Frontal cortex (tissue), 4 donors: ENCODE results near the gene RBPJ. TPM values are rescaled to one million over a fixed set of nuclear protein-coding genes. Genes with fewer than 3 reads are reported as not detected.
A peak's percentile ranks its signal among the peaks of the same experiment; 100 is the strongest.
"Not testable (repeated sequence)": the region's sequence is repeated elsewhere in the genome, so short reads cannot be mapped to it uniquely, and the experiment has no call there.

Experiments
- DNase-seq, 2 donors: peaks; one replicate each; pipeline ENCODE4 v3.0.0; 2012; ENCODE audit warnings: low spot score in 2 of 2
- FAIRE-seq: peaks from 2 replicates; lab custom pipeline; 2012; peaks lifted over from hg19 to GRCh38; lab: Jason Lieb, UNC
- total RNA-seq: library from RNA; depleted of rRNA; stranded (reverse); fragments of >200 nt; gene quantifications from one replicate; pipeline ENCODE4 v1.2.3, GENCODE V29; 2014
- donor health status: control.
- donor health status: control.
- donor health status: control.

Gene RBPJ
- total RNA-seq, 1 donor from 2014 or later = 77.0 TPM

DNA sequence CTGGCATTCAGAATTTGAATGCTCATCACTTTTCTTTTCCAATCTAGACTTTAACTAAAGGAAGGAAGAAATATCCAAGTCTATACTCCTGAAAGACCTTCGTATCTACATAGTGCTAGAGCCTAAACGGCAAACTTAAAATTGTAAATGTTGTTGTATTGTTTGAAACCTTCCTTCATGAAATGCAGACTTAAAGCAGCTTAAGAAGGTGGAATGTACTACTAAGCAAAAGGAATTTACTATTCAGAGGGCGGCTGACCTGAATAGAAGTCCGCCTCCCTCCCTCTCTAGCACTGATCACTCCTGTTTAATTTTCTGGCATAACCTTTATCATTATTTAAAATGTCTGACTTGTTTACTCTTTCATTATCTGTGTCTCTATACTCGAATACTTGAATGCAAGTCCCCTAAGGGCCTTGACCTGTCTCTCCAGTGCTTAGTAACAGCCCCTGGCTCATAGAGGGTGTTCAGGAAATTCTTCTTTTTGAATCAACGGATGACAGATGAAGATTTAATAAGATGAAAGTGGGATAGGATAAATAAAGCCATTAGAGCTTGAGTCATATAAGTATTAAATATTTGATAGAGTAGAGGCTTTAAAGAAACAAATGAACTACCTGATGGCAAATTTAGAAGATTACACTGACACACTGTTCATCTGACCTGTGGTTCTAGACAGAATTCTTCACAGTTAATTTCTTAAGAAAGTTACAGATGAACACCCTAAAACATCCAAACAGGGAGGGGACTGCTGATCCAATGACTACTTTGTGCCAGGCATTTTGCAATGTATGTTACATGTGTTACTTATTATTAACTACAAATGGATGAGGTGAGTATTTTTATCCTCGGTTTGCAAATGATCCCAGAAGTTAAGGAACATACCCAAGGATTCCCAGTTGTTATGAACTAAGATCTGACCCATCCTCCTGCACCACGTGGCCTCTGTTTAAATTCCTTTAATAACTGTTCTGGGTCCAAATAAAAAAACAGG is 20.2 kb upstream of the RBPJ start:
- DNase-seq (no peak), FAIRE-seq (no peak)

GRCh38 chr4:26302031-26302899 is 18.5 kb upstream of the RBPJ start:
- DNase-seq (no peak), FAIRE-seq (no peak)

DNA sequence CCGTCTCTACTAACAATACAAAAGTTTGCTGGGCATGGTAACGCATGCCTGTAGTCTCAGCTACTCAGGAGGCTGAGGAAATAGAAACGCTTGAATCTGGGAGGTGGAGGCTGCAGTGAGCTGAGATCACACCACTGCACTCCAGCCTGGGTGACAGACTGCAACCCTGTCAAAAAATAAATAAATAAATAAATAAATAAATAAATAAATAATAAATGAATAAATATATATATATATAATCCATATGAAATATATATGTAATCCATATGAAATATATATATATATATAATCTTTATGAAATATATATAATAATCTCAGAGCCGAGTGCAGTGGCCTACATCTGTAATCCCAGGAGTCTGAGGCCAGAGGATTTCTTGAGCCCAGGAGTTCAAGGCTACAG is 17.8 kb upstream of the RBPJ start:
- DNase-seq = no peak
- no peak for FAIRE-seq

GRCh38 chr4:26307037-26307800 is 13.6 kb upstream of the RBPJ start:
- no peak for FAIRE-seq

GRCh38 chr4:26308568-26308967 is 12.2 kb upstream of the RBPJ start:
- DNase-seq (no peak), FAIRE-seq (no peak)

More at GRCh38 chr4:26307037-26307800, 13.6 kb upstream of the RBPJ start:
- DNase-seq = no peak

- no peak for FAIRE-seq
- DNase-seq = no peak
These were observed 10.6 kb upstream of the RBPJ start for GRCh38 chr4:26310264-26310663.

DNA sequence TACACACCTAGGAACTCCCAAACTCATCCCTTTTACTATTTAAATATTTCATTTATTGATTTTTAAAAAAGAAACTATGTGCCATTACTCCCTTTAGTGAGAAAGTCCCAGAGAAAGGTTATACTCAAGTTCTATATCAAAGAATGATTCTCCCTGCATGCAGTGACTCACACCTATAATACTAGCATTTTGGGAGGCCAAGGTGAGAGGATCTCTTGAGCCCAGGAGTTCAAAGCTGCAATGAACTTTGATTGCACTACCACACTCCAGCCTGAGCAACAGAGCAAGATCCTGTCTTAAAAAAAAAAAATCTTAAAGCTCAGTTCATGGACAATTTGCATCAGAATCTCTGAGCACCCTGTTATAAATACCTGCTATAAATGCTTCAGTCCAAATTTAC is 9.2 kb upstream of the RBPJ start:
- FAIRE-seq (no peak), DNase-seq (no peak)

DNA sequence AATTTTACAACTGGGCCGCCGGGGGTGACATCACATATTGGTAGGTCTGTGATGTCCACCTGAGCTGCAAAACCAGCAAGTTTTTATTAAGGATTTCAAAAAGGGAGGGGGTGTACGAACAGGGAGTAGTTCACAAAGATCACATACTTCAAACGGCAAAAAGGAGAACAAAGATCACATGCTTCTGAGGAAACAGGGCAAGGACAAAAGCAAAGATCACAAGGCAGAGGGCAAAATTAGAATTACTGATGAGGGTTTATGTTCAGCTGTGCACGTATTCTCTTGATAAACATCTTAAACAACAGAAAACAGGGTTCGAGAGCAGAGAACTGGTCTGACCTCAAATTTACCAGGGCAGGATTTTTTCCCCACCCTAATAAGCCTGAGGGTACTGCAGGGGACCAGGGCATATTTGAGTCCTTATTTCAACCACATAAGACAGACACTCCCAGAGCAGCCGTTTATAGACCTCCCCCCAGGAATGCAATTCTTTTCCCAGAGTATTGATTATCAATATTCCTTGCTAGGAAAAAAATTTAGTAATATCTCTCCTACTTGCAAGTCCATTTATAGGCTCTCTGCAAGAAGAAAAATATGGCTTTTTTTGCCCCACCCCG is 5.4 kb upstream of the RBPJ start:
- DNase-seq, FAIRE-seq: not testable (repeated sequence)

- DNase-seq = no peak
- FAIRE-seq = no peak
These were observed 3.0 kb upstream of the RBPJ start for GRCh38 chr4:26317766-26318165.

GRCh38 chr4:26319467-26319948 is 1.3 kb upstream of the RBPJ start:
- peak; percentile 94 for DNase-seq
- no peak for FAIRE-seq

GRCh38 chr4:26319949-26320537 is 771 bp upstream of the RBPJ start:
- FAIRE-seq (no peak), DNase-seq (no peak)

DNA sequence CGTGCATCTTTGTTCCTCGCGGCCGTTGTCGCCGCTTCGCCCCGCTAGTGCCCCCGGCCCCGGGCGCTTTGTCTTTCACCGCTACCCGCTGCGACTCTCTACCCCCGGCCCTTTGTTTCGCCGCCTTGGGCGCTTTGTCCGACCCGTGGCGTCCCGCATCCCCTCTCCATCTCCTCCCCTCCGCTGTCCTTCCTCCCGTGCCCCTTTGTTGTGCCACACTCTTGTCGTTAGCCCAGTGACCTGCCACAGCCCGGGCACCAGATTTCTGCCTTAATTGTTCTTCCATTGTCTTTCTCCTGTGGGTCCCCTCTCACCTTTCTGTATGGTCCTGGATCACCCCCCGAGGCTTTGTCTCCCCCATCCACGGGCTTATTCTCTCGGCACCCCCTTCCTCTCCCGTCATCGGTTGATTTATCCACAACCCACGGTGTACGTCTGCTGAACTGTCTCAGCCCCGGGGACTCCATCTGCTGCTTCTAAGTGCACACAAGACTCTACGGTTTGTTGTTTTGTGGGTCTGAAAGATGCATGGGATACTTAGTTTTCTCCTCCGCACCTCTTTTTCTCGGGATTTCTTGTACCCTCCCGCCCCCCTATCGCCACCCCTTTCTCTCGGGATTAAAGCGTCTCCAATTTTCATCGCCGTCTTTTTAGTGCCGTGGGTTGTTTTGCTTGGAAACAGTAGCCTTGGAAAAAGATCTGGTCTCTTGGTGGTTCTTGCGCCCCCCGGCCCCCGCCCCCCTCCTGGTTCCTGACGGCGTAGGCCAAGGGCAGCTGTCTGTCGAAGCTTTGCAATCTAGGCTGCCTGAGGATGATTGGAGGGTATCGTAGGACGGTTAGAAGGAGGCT is 783 bp downstream of the RBPJ start:
- no peak for FAIRE-seq

DNA sequence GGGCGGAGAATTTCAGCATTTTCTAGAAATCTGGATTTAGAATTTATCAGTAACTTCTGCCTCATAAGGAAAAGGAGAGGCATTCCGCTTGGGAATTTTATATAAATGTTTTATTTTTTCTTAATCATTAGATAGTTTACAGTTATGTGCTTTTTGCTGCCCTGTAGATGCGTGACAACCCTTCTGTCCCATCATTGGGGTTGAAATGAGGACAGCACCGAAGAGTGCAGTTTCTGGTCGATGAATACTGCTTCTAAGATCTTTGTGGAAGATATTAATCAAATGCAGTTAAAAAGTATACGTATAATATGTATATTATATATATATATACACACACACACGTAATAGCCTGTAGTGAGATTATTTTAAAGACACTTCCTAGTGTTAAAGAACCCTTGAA is 1.5 kb downstream of the RBPJ start:
- DNase-seq (no peak), FAIRE-seq (no peak)

More for the DNA sequence above, 783 bp downstream of the RBPJ start:
- no peak for DNase-seq

- FAIRE-seq (no peak), DNase-seq (no peak)
These were observed 3.0 kb downstream of the RBPJ start for GRCh38 chr4:26323821-26324220.

DNA sequence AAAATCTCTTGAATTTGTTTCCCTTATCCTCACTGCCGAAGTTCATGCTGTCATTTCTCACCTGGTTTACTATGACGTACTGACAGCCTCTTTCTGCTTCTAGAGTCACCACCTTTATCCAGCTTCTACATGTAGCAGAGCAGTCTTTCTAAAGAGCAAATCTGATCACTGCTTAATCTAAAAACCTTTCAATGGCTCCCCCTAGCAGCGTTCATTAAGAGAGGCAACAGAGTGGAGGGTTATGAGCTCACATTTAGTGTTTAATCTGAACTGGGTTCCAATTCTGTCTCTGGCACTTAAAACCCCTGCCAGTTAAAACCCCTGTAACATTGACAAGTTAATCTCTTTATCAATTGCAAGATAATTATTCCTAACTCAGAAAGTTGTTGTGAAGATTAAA is 4.4 kb downstream of the RBPJ start:
- DNase-seq = no peak

DNA sequence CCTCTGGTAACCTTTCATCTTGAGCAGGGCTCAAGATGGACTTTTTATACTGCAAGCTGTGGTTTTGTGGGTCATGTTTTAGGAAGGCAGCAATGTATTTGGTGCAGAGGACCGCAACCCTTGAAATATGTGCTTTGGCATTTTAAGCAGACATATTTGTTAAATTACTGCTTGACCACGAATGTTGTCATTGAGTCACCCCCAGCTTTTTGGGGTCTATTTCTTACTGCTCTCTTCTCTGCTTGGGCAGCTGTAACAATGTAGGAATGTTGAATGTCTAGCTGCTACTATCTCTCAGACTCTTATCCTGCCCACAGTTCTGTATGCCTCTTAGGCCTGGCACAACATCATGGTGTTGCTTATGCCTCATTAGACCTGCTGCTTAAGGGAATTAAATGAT is 6.0 kb downstream of the RBPJ start:
- no peak for FAIRE-seq
- no peak for DNase-seq

More for the DNA sequence above, 4.4 kb downstream of the RBPJ start:
- FAIRE-seq = no peak

GRCh38 chr4:26330186-26330787 is 9.5 kb downstream of the RBPJ start:
- DNase-seq = peak in 1 of 2 donors; percentile 35
- FAIRE-seq = peak; percentile 72

DNA sequence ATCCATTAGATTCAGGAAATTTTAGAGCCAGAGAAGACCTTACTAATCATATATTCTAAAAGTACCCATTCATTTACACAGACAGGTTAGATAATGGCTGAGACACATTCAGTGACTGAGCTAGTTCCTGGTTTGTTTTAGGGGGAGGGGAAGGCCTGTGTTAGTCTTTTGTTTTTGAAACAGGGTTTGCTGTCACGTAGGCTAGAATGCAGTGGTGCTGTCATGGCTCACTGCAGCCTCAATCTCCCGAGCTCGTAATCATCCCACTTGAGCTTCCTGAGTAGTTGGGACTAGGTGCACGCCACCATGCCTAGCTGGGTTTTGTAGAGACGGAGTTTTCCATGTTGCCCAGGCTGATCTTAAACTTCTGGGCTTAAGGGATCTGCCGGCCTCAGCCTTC is 10.1 kb downstream of the RBPJ start:
- FAIRE-seq (no peak), DNase-seq (no peak)
